ENCODE data around the gene C1orf87.

Gene C1orf87

GRCh38 chr1:60010690-60011089, 62.9 kb downstream of the C1orf87 start:
- no peaks in the 10 kb centered on the region for H3K4me1 ChIP-seq (ENCODE audit: control insufficient read depth, insufficient read depth, low read length)
- H3K27ac ChIP-seq (ENCODE audit: extremely low read depth, low read depth, low read length) = no peak overlapping the region
- no peak overlapping the region for H3K4me3 ChIP-seq (ENCODE audit: low read depth, low read length)
- ChIA-PET POLR2A (no interaction called here), CTCF (interaction anchor here (0.5 to 0.6 kb wide), 2 partner anchors 262 to 777 kb away, joined by 3 read pairs; no protein-coding TSS in a partner anchor)
- no peaks in the 10 kb centered on the region for H3K9me3 ChIP-seq (ENCODE audit: control insufficient read depth, insufficient read depth, low read depth, low read length)
- H3K36me3 ChIP-seq (ENCODE audit: control insufficient read depth in 2 of 2, insufficient read depth in 1 of 2, low read length in 2 of 2) = no peaks in the 10 kb centered on the region
- TF ChIP-seq ZNF654 (tag by site-specific recombination; IDR thresholded peaks at IDR 0.05; ENCODE audit: low read depth) (peak; percentile 35), ZNF704 (tag by site-specific recombination; IDR thresholded peaks at IDR 0.05) (0 out of 2 replicates have a peak, but pooled peaks have one; percentile 22), ZNF76 (tag by site-specific recombination; IDR thresholded peaks at IDR 0.05; ENCODE audit: borderline replicate concordance, low read depth) (no peak), ZBTB8A (tag by site-specific recombination; IDR thresholded peaks at IDR 0.05) (peak; percentile 58), ZNF394 (tag by site-specific recombination; IDR thresholded peaks at IDR 0.05; ENCODE audit: borderline replicate concordance) (peak; percentile 88), ZNF266 (tag by site-specific recombination; IDR thresholded peaks at IDR 0.05; ENCODE audit: low read depth) (0 out of 2 replicates have a peak, but pooled peaks have one; percentile 37), SP2 (tag by site-specific recombination; IDR thresholded peaks at IDR 0.05) (no peak), ZBTB21 (tag by site-specific recombination; IDR thresholded peaks at IDR 0.05) (0 out of 2 replicates have a peak, but pooled peaks have one; percentile 36), SP3 (tag by site-specific recombination; IDR thresholded peaks at IDR 0.05) (no peak), ZNF426 (tag by site-specific recombination; IDR thresholded peaks at IDR 0.05) (peak; percentile 83), ZNF404 (tag by site-specific recombination; IDR thresholded peaks at IDR 0.05) (peak; percentile 55; the same call in 1 of the 2 replicates), ZNF514 (tag by site-specific recombination; IDR thresholded peaks at IDR 0.05) (no peak), ZBTB7A (tag by site-specific recombination; IDR thresholded peaks at IDR 0.05; ENCODE audit: low read depth) (no peak), YY1 (tag by site-specific recombination; IDR thresholded peaks at IDR 0.05) (no peak), ZNF623 (tag by site-specific recombination; IDR thresholded peaks at IDR 0.05) (peak; percentile 64), ZNF580 (tag by site-specific recombination; IDR thresholded peaks at IDR 0.05) (0 out of 2 replicates have a peak, but pooled peaks have one; percentile 15), ZNF518A (tag by site-specific recombination; conservative IDR thresholded peaks at IDR 0.05; ENCODE audit: low read depth) (peak; percentile 90), REST (tag by site-specific recombination; IDR thresholded peaks at IDR 0.05) (peak; percentile 57), ZNF707 (tag by site-specific recombination; IDR thresholded peaks at IDR 0.05) (no peak), ZNF510 (tag by site-specific recombination; IDR thresholded peaks at IDR 0.05; ENCODE audit: insufficient replicate concordance) (peak; percentile 64), ZNF433 (tag by site-specific recombination; IDR thresholded peaks at IDR 0.05; ENCODE audit: low read depth) (peak; percentile 23; the same call in 1 of the 2 replicates), ZBTB11 (tag by site-specific recombination; conservative IDR thresholded peaks at IDR 0.05; ENCODE audit: low read depth) (peak; percentile 71), FEZF1 (tag by site-specific recombination; IDR thresholded peaks at IDR 0.05) (no peak), ZNF140 (tag by site-specific recombination; IDR thresholded peaks at IDR 0.05) (peak; percentile 70; the same call in 1 of the 2 replicates)

All from HEK293 (cell line).